HCT116 (cell line): ENCODE measurements around the gene CCDC87. TPM values are rescaled to one million over a fixed set of nuclear protein-coding genes. Genes with fewer than 3 reads are reported as not detected.

Source experiments
- ATAC-seq: fragments of 200-7000 bp; cut with Tn5 transposase; 2 replicates; pipeline ENCODE4 v1.9.1; 2020; ENCODE audit warnings: mild to moderate bottlenecking, moderate library complexity
- BruUV-seq: library from RNA; stranded (reverse); fragments of 400-500 nt; replicated peaks from 2 replicates; lab custom pipeline; 2021; lab: Mats Ljungman, UMichigan
- CTCF ChIA-PET: fragments of 300-600 bp; sonication (Branson Sonifier 250); formaldehyde crosslinking; loops from one replicate; lab custom pipeline; 2021; ENCODE audit warnings: antibody characterized with exemption; lab: Charles Lee
- POLR2A ChIA-PET: fragments of 300-600, 350-600 bp; sonication (Branson Sonifier 250); formaldehyde crosslinking; loops from one replicate; lab custom pipeline; 2021; ENCODE audit warnings: antibody characterized with exemption; lab: Charles Lee
- RAD21 ChIA-PET, 2 experiments: fragments of 300-600 bp; sonication (Branson Sonifier 250); formaldehyde crosslinking; loops; one replicate each; lab custom pipeline; 2023; ENCODE audit warnings: low total read pairs in 2 of 2; ENCODE audit not compliant: uncharacterized antibody in 2 of 2, unreplicated experiment in 2 of 2, low non-redundant PET in 1 of 2; lab: Charles Lee
- DNase-seq: peaks from one replicate; pipeline ENCODE4 v3.0.0-alpha.2; 2010; ENCODE audit warnings: low read depth, low spot score
- H2AFZ ChIP-seq: fragments of 200-600 bp; shearing (Covaris generic), sonication (generic); 2 replicates; pipeline ENCODE4 v1.6.1; 2017; ENCODE audit warnings: low read depth, mixed run types, mixed read lengths, antibody characterized with exemption, low read length; ENCODE audit not compliant: poor library complexity, severe bottlenecking
- H3K27ac ChIP-seq: 2 replicates; pipeline ENCODE4 v1.5.1; 2012; ENCODE audit warnings: low read depth, low read length
- H3K27me3 ChIP-seq: fragments of 200-600 bp; sonication (generic); 2 replicates; pipeline ENCODE4 v1.6.1; 2016; ENCODE audit warnings: mixed run types, low read length, mixed read lengths; ENCODE audit not compliant: insufficient read depth
- H3K36me3 ChIP-seq, 2 experiments: fragments of 200-500 bp in 1 of 2; fragments of 200-600 bp in 1 of 2; sonication (Bioruptor generic) in 1 of 2; sonication (generic) in 1 of 2; 2 replicates each; pipeline versions ENCODE4 v1.5.1 to v1.6.1; 2014 to 2016; ENCODE audit warnings: low read length in 2 of 2, inconsistent platforms in 1 of 2, mixed read lengths in 1 of 2, mixed run types in 1 of 2; ENCODE audit not compliant: insufficient read depth in 2 of 2, control insufficient read depth in 1 of 2
- H3K4me1 ChIP-seq, 2 experiments: fragments of 200-600 bp in 1 of 2; sonication (generic) in 1 of 2; 2 replicates each; pipeline versions ENCODE4 v1.5.1 to v1.6.1; 2012 to 2017; ENCODE audit warnings: low read length in 2 of 2, inconsistent platforms in 1 of 2, mild to moderate bottlenecking in 1 of 2, mixed read lengths in 1 of 2, mixed run types in 1 of 2, moderate library complexity in 1 of 2; ENCODE audit not compliant: insufficient read depth in 2 of 2, control insufficient read depth in 1 of 2
- H3K4me2 ChIP-seq: fragments of 200-600 bp; sonication (generic); 2 replicates; pipeline ENCODE4 v1.6.1; 2017; ENCODE audit warnings: mixed run types, low read length, mixed read lengths
- H3K4me3 ChIP-seq, 2 experiments: fragments of 200-600 bp in 1 of 2; sonication (generic) in 1 of 2; replicated peaks in 1 of 2; 2 replicates each; pipeline ENCODE4 v1.5.1; 2011 to 2016; ENCODE audit warnings: low read length in 2 of 2, control low read depth in 1 of 2, low read depth in 1 of 2, mild to moderate bottlenecking in 1 of 2, mixed read lengths in 1 of 2, mixed run types in 1 of 2
- H3K79me2 ChIP-seq: fragments of 200-600 bp; sonication (generic); 2 replicates; pipeline ENCODE4 v1.6.1; 2017; ENCODE audit warnings: mild to moderate bottlenecking, mixed run types, low read length, moderate library complexity, mixed read lengths; ENCODE audit not compliant: insufficient read depth
- H3K9ac ChIP-seq: fragments of 200-600 bp; sonication (generic); 2 replicates; pipeline ENCODE4 v1.6.1; 2016; ENCODE audit warnings: low read length, mixed read lengths
- H3K9me2 ChIP-seq: fragments of 200-600 bp; sonication (generic), shearing (Covaris generic); 2 replicates; pipeline ENCODE4 v1.6.1; 2017; ENCODE audit warnings: mixed run types, mild to moderate bottlenecking, moderate library complexity; ENCODE audit not compliant: insufficient read depth
- H3K9me3 ChIP-seq, 2 experiments: fragments of 200-500 bp in 1 of 2; fragments of 200-600 bp in 1 of 2; sonication (Bioruptor generic) in 1 of 2; sonication (generic) in 1 of 2; 2 replicates each; pipeline ENCODE4 v1.6.1; 2014 to 2017; ENCODE audit warnings: low read length in 2 of 2, mixed read lengths in 2 of 2, inconsistent platforms in 1 of 2, low read depth in 1 of 2, mild to moderate bottlenecking in 1 of 2, mixed run types in 1 of 2, moderate library complexity in 1 of 2; ENCODE audit not compliant: control insufficient read depth in 1 of 2, insufficient read depth in 1 of 2
- H4K20me1 ChIP-seq: fragments of 200-600 bp; sonication (generic), shearing (Covaris generic); 2 replicates; pipeline ENCODE4 v1.6.1; 2017; ENCODE audit warnings: mixed run types, mild to moderate bottlenecking, moderate library complexity; ENCODE audit not compliant: insufficient read depth
- RAD21 ChIP-seq: IDR thresholded peaks from 2 replicates; pipeline ENCODE4 v1.6.1; 2012; ENCODE audit warnings: low read depth, mild to moderate bottlenecking
- ZFX ChIP-seq: fragments of 450-650 bp; IDR thresholded peaks from 2 replicates; pipeline ENCODE4 v1.6.1; 2017
- ZNF274 ChIP-seq: fragments of 200-500 bp; sonication (Bioruptor generic); IDR thresholded peaks from 2 replicates; pipeline ENCODE4 v1.6.1; 2014; ENCODE audit warnings: mild to moderate bottlenecking, low read depth, low read length, inconsistent platforms
- intact Hi-C: fragments of 100-400 bp; cut with micrococcal nuclease; formaldehyde crosslinking; loops from 2 replicates; pipeline ENCODE4 v1.10.0; 2022
- total RNA-seq: library from RNA; stranded (reverse); gene quantifications from one replicate; pipeline ENCODE4 v1.2.1, GENCODE V29; 2021; ENCODE audit not compliant: unreplicated experiment

Gene CCDC87
- total RNA-seq, 1 experiment from 2014 or later = 0.39 TPM

GRCh38 chr11:66637557-66638176, 44.8 kb upstream of the CCDC87 start:
- peak; percentile 31 for ATAC-seq
- BruUV-seq = TSS peak; percentile 93
- Histone ChIP-seq H3K9ac (peak overlapping the region; percentile 67), H3K27me3 (no peaks in the 10 kb centered on the region), H3K4me3 (peak overlapping the region; percentile 39 to 82), H3K9me3 (no peaks in the 10 kb centered on the region), H3K4me1 (peaks cover 4 to 29% of the 10 kb centered on the region in 2 experiments), H3K9me2 (no peaks in the 10 kb centered on the region), H4K20me1 (peaks cover 40% of the 10 kb centered on the region), H3K36me3 (peaks cover 33 to 41% of the 10 kb centered on the region in 2 experiments), H2AFZ (no peak overlapping the region), H3K27ac (peak overlapping the region; percentile 72), H3K4me2 (peak overlapping the region; percentile 76), H3K79me2 (peaks cover 98% of the 10 kb centered on the region)
- DNase-seq = no peak
- ChIA-PET RAD21 (no interaction called here), POLR2A (interaction anchor here (0.7 to 3.8 kb wide), 16 partner anchors 8 to 325 kb away, joined by 3 to 36 read pairs (median 4); partner anchors contain the start of genes DPP3, PELI3, RBM14 and RBM4B), CTCF (interaction anchor here (1.0 to 1.7 kb wide), 4 partner anchors 21 to 219 kb away, joined by 3 to 5 read pairs (median 4); partner anchors contain the start of genes CCDC87, CCS and RBM14)
- TF ChIP-seq ZFX (peak; percentile 48), ZNF274 (no peak)
- intact Hi-C loops = no loop called here

DNA sequence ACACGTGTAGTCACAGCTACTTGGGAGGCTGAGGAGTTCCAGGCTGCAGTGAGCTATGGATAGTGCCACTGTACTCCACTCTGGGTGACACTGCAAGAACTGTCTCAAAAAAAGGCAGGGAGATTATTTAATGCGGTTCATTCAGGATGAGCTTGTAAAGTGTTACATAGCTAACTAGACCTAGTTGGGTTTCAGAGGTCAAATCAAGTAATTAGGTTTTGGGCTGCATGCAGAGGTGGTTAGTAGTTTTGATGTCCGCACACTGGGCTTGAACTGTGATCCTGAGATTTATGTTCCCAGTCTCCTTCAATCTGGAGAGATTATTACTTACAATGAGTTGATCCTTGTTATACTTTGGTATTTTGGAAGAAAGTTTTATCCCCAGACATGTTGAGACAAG, 43.5 kb upstream of the CCDC87 start:
- Histone ChIP-seq H3K4me3 (no peak overlapping the region), H3K4me1 (peaks cover 4 to 29% of the 10 kb centered on the region in 2 experiments), H3K9me3 (no peaks in the 10 kb centered on the region), H3K4me2 (no peak overlapping the region), H3K9me2 (no peaks in the 10 kb centered on the region), H4K20me1 (peaks cover 35% of the 10 kb centered on the region; the same call in 1 of the 2 replicates), H3K36me3 (peaks cover 21 to 35% of the 10 kb centered on the region in 2 experiments), H2AFZ (no peak overlapping the region), H3K27ac (peak overlapping the region; percentile 72; the same call in 1 of the 2 replicates), H3K79me2 (peaks cover 98% of the 10 kb centered on the region), H3K9ac (no peak overlapping the region), H3K27me3 (no peaks in the 10 kb centered on the region)
- no peak for DNase-seq
- CTCF ChIA-PET = interaction anchor here (1.7 kb wide), 1 partner anchor 44 kb away, joined by 5 read pairs; the partner anchor contains the start of genes CCDC87 and CCS
- POLR2A ChIA-PET = interaction anchor here (3.8 kb wide), 1 partner anchor 20 kb away, joined by 36 read pairs; the partner anchor contains the start of gene RBM14
- intact Hi-C loops = no loop called here
- ATAC-seq = no peak
- BruUV-seq = no TSS peak
- RAD21 ChIA-PET = no interaction called here
- no peak for TF ChIP-seq RAD21
